Endometrium (tissue), 2 donors: ENCODE results near the gene FBLN1.

Source experiments
- FAIRE-seq: peaks from 2 replicates; lab custom pipeline; 2012; peaks lifted over from hg19 to GRCh38; lab: Jason Lieb, UNC
- donor health status: control.
- donor health status: control.

The FBLN1 gene

GRCh38 chr22:45571089-45571488 lies 68.4 kb downstream of the FBLN1 start:
- FAIRE-seq = no peak

- no peak for FAIRE-seq
Observed at GRCh38 chr22:45572444-45572843, 69.8 kb downstream of the FBLN1 start.

- no peak for FAIRE-seq
Observed at GRCh38 chr22:45574069-45574703, 71.5 kb downstream of the FBLN1 start.

- no peak for FAIRE-seq
Observed at GRCh38 chr22:45575173-45575572, 72.5 kb downstream of the FBLN1 start.

GRCh38 chr22:45575607-45576272 lies 73.1 kb downstream of the FBLN1 start:
- FAIRE-seq = no peak

GRCh38 chr22:45576273-45576625 lies 73.6 kb downstream of the FBLN1 start:
- no peak for FAIRE-seq

GRCh38 chr22:45576730-45577464 lies 74.2 kb downstream of the FBLN1 start:
- FAIRE-seq = no peak

GRCh38 chr22:45577746-45578523 lies 75.3 kb downstream of the FBLN1 start:
- FAIRE-seq = no peak

GRCh38 chr22:45578524-45579147 lies 76.0 kb downstream of the FBLN1 start:
- no peak for FAIRE-seq

GRCh38 chr22:45579306-45579705 lies 76.6 kb downstream of the FBLN1 start:
- FAIRE-seq = no peak

- no peak for FAIRE-seq
Observed at GRCh38 chr22:45579806-45580725, 77.4 kb downstream of the FBLN1 start.

GRCh38 chr22:45580726-45581381 lies 78.2 kb downstream of the FBLN1 start:
- no peak for FAIRE-seq

GRCh38 chr22:45581549-45582080 lies 78.9 kb downstream of the FBLN1 start:
- no peak for FAIRE-seq

GRCh38 chr22:45582236-45582954 lies 79.7 kb downstream of the FBLN1 start:
- FAIRE-seq = no peak

GRCh38 chr22:45582955-45583320 lies 80.3 kb downstream of the FBLN1 start:
- FAIRE-seq = no peak

- no peak for FAIRE-seq
Observed at GRCh38 chr22:45583504-45583903, 80.8 kb downstream of the FBLN1 start.

- no peak for FAIRE-seq
Observed at GRCh38 chr22:45584121-45584570, 81.5 kb downstream of the FBLN1 start.

GRCh38 chr22:45584621-45585436 lies 82.1 kb downstream of the FBLN1 start:
- FAIRE-seq = no peak

- no peak for FAIRE-seq
Observed at GRCh38 chr22:45585437-45585755, 82.7 kb downstream of the FBLN1 start.
